NT2/D1 (cell line): ENCODE measurements around the gene GPR176.

Source experiments
- YY1 ChIP-seq: IDR thresholded peaks from 2 replicates; pipeline ENCODE4 v1.6.1; 2011; ENCODE audit not compliant: insufficient read length, insufficient read depth
- ZNF274 ChIP-seq: IDR thresholded peaks from 2 replicates; pipeline ENCODE4 v1.6.1; 2011; ENCODE audit warnings: mild to moderate bottlenecking, low read depth, low read length

GRCh38 chr15:39907216-39907615 is 12.8 kb downstream of the GPR176 start:
- TF ChIP-seq YY1 = no peak
- TF ChIP-seq ZNF274 = no peak
